Panc1 (cell line): ENCODE results near the gene CPA1.

Experiments used
- CTCF ChIP-seq: fragments of 450-650 bp; IDR thresholded peaks from 2 replicates; pipeline ENCODE4 v1.5.1; 2017; ENCODE audit warnings: mild to moderate bottlenecking
- TCF7L2 ChIP-seq: IDR thresholded peaks from 2 replicates; pipeline ENCODE4 v1.6.1; 2011; ENCODE audit warnings: mild to moderate bottlenecking, low read depth, low read length, inconsistent platforms

DNA sequence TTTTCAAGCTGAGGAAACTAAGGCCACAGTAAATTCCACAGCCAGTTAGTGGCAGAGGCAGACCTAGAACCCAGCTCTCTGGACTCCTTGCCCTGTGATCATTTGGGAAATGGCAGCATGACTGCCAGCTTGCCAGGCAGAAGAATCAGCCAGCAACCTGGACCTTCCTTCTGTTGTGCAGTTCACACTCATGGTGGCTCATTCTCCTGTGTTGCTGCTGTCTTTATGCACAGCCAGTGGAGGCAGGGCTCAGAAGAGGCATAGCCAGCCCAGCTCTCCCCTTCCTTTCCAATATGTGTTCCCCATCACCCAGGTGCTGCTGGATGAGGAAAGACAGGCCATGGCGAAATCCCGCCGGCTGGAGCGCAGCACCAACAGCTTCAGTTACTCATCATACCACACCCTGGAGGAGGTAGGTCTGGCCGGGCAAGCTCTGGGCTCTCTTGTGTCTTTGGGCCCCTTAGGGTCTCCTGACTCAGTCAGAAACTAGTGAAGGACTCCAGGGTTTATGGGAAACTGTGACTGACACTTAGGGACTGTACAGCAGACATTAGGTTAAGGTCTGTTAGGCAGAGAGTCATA lies 20.9 kb upstream of the CPA1 start:
- no peak for TF ChIP-seq CTCF
- no peak for TF ChIP-seq TCF7L2
